Measurements from ENCODE around the gene NCS1. TPM values are rescaled to one million over a fixed set of nuclear protein-coding genes. Genes with fewer than 3 reads are reported as not detected.

The NCS1 gene
- total RNA-seq, 1 experiment from 2014 or later, result 68.7 TPM

DNA sequence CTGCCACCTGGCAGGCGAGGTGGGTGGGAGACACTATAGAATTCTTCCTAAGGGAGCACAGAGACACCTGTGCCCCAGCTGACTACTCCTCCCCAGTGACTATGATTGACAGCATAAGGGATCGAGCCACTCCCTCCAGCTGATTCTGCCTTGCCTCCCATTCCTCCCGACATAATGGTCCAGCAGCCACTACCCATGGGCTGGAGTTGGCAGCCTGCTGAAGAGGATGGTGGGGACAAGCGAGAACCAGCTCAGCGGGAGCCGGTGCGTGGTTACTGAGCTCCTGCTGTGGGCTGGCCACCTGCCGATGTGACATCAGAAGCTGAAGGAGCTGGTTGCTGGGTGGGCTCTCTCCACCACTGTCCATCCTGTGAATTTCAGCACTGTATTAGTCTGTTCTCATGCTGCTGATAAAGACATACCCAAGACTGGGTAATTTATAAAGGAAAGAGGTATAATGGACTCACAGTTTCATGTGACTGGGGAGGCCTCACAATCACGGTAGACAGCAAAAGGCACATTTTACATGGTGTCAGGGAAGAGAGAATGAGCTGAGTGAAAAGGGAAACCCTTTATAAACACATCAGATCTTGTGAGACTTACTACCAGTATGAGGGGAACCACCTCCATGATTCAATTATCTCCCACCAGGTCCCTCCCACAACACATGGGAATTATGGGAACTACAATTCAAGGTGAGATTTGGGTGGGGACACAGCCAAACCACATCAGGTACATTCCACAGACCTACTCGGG is 12.1 kb upstream of the NCS1 start (continued):
- TF ChIP-seq, protein P1, sequence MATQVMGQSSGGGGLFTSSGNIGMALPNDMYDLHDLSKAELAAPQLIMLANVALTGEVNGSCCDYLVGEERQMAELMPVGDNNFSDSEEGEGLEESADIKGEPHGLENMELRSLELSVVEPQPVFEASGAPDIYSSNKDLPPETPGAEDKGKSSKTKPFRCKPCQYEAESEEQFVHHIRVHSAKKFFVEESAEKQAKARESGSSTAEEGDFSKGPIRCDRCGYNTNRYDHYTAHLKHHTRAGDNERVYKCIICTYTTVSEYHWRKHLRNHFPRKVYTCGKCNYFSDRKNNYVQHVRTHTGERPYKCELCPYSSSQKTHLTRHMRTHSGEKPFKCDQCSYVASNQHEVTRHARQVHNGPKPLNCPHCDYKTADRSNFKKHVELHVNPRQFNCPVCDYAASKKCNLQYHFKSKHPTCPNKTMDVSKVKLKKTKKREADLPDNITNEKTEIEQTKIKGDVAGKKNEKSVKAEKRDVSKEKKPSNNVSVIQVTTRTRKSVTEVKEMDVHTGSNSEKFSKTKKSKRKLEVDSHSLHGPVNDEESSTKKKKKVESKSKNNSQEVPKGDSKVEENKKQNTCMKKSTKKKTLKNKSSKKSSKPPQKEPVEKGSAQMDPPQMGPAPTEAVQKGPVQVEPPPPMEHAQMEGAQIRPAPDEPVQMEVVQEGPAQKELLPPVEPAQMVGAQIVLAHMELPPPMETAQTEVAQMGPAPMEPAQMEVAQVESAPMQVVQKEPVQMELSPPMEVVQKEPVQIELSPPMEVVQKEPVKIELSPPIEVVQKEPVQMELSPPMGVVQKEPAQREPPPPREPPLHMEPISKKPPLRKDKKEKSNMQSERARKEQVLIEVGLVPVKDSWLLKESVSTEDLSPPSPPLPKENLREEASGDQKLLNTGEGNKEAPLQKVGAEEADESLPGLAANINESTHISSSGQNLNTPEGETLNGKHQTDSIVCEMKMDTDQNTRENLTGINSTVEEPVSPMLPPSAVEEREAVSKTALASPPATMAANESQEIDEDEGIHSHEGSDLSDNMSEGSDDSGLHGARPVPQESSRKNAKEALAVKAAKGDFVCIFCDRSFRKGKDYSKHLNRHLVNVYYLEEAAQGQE (IDR thresholded peaks at IDR 0.05; ENCODE audit: low read depth), result no peak
- TF ChIP-seq CBX3 (IDR thresholded peaks at IDR 0.05; ENCODE audit: low read depth), result no peak
- no peak for TF ChIP-seq RAD21 (IDR thresholded peaks at IDR 0.05; ENCODE audit: low read depth)
- no peak for TF ChIP-seq SRF (IDR thresholded peaks at IDR 0.05; ENCODE audit: low read depth)
- no peak for TF ChIP-seq CTCF (IDR thresholded peaks at IDR 0.05 in 2 of 3, conservative IDR thresholded peaks at IDR 0.05 in 1 of 3; ENCODE audit: borderline replicate concordance in 1 of 3, insufficient read depth in 1 of 3, low read depth in 2 of 3, low read length in 2 of 3)

DNA sequence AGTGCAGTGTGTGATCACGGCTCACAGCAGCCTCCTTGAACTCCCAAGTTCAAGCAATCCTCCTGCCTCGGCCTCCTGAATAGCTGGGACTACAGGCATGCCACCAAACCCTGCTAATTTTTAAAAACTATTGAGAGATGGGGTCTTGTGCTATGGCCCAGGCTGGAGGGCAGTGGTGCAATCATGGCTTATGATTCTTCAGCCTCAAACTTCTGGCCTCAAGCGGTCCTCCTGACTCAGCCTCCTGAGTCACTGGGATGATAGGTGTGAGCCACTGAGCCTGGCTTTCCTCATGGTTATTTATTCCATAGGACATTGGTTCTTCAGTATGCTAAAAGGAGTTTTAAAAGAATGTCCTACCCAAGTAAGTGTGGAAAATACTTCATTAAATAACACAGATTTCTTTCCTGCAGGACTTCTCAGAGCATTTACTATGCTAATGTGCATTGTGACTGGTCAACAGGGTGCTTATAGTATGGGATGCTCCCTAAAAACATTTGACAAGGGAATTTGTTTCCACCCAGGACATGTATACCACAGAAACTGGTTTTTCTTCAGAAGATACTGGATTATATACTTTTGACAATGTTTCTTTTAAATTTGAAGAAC is 11.2 kb upstream of the NCS1 start:
- ATAC-seq, result no peak
- Histone ChIP-seq H3K4me1 (ENCODE audit: control insufficient read depth in 1 of 2, insufficient read depth in 2 of 2, low read length in 2 of 2) (peaks cover 0 to 4% of the 10 kb centered on the region in 2 experiments; a peak in 1 of 4 replicates), H3K4me2 (ENCODE audit: low read length) (no peak overlapping the region), H3K9me3 (ENCODE audit: control insufficient read depth in 1 of 2, insufficient read depth in 1 of 2, low read depth in 1 of 2, low read length in 2 of 2) (no peaks in the 10 kb centered on the region), H3K9ac (ENCODE audit: low read length) (no peak overlapping the region), H3K4me3 (replicated peaks in 1 of 2; ENCODE audit: low read depth in 1 of 2, low read length in 2 of 2) (no peak overlapping the region), H2AFZ (ENCODE audit: low read depth, low read length, poor library complexity, severe bottlenecking) (no peak overlapping the region), H4K20me1 (ENCODE audit: insufficient read depth) (no peaks in the 10 kb centered on the region), H3K27me3 (ENCODE audit: insufficient read depth, low read length) (no peaks in the 10 kb centered on the region), H3K27ac (ENCODE audit: low read depth, low read length) (no peak overlapping the region), H3K36me3 (ENCODE audit: control insufficient read depth in 1 of 2, insufficient read depth in 2 of 2, low read length in 2 of 2) (no peaks in the 10 kb centered on the region), H3K79me2 (ENCODE audit: insufficient read depth, low read length) (no peaks in the 10 kb centered on the region), H3K9me2 (ENCODE audit: insufficient read depth) (no peaks in the 10 kb centered on the region)
- intact Hi-C loops (cut with micrococcal nuclease), result no loop called here
- ChIA-PET POLR2A (no interaction called here), RAD21 (ENCODE audit: low non-redundant PET in 1 of 2, low total read pairs in 2 of 2, uncharacterized antibody in 2 of 2, unreplicated experiment in 2 of 2) (no interaction called here), CTCF (no interaction called here)
- no peak for DNase-seq (ENCODE audit: low read depth, low spot score)
- BruUV-seq (replicated peaks), result no TSS peak
- TF ChIP-seq EZH2phosphoT487 (IDR thresholded peaks at IDR 0.05; ENCODE audit: borderline replicate concordance) (no peak), TCF7L2 (IDR thresholded peaks at IDR 0.05; ENCODE audit: borderline replicate concordance, extremely low read depth, insufficient read depth, insufficient read length) (no peak), POLR2AphosphoS5 (IDR thresholded peaks at IDR 0.05; ENCODE audit: low read depth, low read length) (no peak), EZH2 (IDR thresholded peaks at IDR 0.05) (no peak), ZNF274 (IDR thresholded peaks at IDR 0.05; ENCODE audit: low read depth, low read length) (no peak), ELF1 (IDR thresholded peaks at IDR 0.05; ENCODE audit: borderline replicate concordance, low read depth) (no peak), ATF3 (IDR thresholded peaks at IDR 0.05) (no peak), YY1 (IDR thresholded peaks at IDR 0.05; ENCODE audit: extremely low read depth, insufficient replicate concordance, low read depth, low read length) (no peak), SP1 (IDR thresholded peaks at IDR 0.05; ENCODE audit: low read depth) (no peak), CEBPB (IDR thresholded peaks at IDR 0.05; ENCODE audit: low read depth) (no peak)
- TF ChIP-seq, protein P2, sequence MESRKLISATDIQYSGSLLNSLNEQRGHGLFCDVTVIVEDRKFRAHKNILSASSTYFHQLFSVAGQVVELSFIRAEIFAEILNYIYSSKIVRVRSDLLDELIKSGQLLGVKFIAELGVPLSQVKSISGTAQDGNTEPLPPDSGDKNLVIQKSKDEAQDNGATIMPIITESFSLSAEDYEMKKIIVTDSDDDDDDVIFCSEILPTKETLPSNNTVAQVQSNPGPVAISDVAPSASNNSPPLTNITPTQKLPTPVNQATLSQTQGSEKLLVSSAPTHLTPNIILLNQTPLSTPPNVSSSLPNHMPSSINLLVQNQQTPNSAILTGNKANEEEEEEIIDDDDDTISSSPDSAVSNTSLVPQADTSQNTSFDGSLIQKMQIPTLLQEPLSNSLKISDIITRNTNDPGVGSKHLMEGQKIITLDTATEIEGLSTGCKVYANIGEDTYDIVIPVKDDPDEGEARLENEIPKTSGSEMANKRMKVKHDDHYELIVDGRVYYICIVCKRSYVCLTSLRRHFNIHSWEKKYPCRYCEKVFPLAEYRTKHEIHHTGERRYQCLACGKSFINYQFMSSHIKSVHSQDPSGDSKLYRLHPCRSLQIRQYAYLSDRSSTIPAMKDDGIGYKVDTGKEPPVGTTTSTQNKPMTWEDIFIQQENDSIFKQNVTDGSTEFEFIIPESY (IDR thresholded peaks at IDR 0.05; ENCODE audit: extremely low read depth, insufficient replicate concordance, low read length), result no peak
